KG1 (cell line): Measurements from ENCODE around the gene THSD4.

Experiments used
- DNase-seq: peaks from one replicate; lab custom pipeline; 2025; lab: John Stamatoyannopoulos, UW

Gene THSD4

DNA sequence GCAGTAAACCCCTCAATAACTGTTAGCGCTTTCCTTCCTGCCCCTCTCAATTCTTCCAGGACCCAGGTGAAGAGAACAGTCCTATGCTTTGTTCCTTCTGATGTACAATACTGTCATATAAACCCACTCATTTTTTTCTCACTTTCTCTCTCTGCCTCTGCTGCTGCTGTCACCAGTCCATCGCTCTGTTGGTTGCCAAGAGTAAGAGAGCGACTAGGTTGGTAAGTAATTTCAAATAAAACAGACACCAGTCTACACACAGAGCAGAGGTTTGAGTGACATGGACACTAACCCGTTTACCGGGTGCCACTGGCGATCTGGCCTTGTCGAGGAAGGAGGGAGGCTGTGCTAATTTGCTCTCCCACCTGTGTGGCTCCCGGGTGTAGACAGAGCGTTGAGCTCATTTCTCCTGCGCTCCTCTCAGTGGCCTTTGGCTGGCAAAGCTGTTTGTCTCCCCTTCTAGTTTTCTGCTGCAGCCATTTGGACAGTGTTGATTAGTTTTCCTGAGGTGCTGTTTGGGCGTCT, 215.4 kb downstream of the THSD4 start:
- DNase-seq, result no peak

GRCh38 chr15:71331173-71331572, 215.9 kb downstream of the THSD4 start:
- DNase-seq, result no peak

DNA sequence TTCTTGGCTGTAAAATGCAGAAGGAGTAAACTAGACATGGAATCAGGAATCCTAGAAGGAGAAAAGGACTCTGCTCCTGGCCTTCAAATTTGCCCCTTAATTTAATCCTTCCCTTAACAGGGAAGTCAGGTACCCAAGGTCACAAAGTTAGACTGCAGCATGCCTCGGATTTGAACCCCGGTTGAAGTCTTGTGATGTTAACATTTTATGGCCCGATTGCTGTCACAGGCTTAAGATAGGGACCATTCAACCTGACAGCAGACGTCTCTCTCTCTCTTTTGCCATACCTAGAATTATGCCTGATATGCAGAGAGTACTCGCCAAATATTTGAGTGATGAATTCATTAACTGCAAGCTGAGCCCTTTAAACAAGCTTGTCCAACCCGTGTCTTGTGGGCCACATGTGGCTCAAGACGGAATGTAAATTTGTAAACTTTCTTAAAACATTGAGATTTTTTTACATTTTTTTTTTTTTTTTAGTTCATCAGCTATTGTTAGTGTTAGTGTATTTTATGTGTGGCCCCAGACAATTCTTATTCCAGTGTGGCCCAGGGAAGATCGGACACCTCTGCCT, 217.2 kb downstream of the THSD4 start:
- DNase-seq, result no peak

GRCh38 chr15:71333136-71333700, 217.9 kb downstream of the THSD4 start:
- DNase-seq, result no peak

GRCh38 chr15:71333839-71334238, 218.6 kb downstream of the THSD4 start:
- no peak for DNase-seq

DNA sequence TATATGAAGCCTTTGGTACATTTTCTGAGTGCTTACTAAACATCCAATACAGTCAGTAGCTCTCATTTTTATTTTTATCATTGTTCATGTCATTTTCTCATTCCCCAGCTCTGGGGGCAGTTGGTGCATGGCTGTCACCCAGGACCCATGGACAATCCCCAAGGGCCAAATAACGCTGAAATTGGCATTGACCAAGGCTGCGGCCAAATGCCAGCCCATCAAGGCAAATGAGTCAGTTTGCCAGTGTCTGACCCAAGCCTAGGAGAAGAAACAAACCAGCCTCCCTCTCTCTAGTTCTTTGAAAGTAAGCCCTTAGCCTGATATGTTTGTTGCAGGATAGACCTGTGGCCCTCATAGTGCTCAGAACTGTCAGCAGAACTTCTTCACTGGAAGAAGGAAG, 219.2 kb downstream of the THSD4 start:
- no peak for DNase-seq

- DNase-seq, result no peak
Observed at GRCh38 chr15:71334873-71335272, 219.6 kb downstream of the THSD4 start.

DNA sequence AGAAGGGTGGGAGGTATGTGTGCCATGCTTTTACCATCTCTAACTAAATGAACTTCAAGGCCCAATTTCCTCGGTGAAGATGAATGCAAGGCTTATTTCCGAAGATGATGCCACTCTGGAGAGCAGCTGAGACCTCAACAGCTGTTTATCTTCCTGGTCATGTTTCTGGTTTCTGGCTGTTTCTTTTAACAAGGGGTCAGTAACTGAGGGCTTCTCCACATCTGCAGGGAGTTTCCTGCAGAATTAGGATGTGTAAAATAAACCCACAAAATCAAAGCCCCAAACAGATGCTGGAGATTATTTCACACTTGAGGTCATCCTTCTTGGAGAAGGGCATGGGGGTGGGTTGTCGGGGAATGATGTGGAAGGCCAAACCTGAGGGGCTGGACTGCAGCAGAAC, 220.3 kb downstream of the THSD4 start:
- DNase-seq, result no peak

- no peak for DNase-seq
Observed at GRCh38 chr15:71336671-71337070, 221.4 kb downstream of the THSD4 start.

DNA sequence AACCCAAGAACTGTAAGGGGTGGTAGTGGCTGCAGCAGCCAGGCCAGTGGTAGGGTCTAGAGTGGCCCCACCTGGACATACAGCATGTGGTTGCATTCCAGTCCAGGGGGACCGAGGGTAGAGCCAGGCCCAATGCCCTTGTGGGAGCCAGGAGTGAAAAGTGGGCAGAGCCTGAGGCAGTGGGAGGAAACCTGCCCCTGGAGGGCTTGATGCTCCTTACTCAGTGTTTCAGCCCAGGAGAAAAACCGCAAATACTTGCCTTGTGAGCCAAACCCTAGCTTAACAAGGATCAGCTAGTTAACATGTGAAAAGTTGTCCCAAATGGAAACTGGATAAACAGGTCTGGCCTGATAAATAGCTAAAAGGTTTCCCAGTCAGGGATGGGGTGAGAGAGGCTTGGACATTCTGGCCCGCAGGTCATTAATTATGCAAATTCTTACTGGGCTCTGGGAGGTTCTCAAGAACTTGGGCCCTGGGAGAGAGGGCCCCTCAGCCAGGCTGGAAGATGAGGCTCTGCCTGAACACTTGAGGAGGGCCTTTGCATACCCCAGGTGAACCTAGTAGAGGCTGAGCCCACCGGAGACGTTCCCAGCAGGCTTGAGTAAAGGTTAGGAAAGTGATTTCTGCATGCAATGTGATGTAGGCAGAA, 222.1 kb downstream of the THSD4 start:
- no peak for DNase-seq

GRCh38 chr15:71338265-71338664, 223.0 kb downstream of the THSD4 start:
- DNase-seq, result no peak

DNA sequence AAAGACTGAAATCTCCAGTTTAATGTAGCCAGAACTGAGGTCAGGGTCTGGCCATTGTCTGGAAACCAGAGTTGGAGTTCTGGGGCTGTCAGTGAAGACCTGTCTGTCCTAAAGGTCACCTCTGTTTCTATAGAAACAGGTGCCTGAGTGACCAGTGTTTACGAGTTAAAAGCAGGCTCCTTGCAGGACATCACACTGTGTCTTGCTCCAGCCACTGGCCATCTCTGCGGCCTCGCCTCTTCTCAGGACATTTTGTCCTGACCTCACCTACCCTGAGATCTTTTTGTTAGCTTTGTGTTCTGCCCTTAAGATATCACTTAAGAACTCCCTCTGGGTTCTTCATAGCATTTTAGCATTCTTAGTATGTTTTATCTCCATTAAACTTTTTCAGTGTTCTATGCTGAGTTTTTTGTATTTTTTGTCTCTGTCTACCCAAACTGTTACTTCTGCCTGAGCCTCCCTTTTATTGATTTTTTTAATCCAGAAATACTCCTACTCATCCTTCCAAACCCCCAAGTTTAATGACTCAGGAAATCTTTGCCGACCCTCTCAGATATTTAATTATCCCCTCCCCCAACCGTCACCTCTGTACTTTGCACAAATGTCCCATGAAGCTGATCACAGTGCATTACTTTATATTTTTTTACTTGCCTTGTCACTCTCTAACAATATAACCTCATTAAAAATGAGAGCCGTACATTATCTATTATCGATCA, 223.7 kb downstream of the THSD4 start:
- no peak for DNase-seq

GRCh38 chr15:71341811-71342550, 226.7 kb downstream of the THSD4 start:
- DNase-seq, result no peak

- no peak for DNase-seq
Observed at GRCh38 chr15:71342658-71343057, 227.4 kb downstream of the THSD4 start.

DNA sequence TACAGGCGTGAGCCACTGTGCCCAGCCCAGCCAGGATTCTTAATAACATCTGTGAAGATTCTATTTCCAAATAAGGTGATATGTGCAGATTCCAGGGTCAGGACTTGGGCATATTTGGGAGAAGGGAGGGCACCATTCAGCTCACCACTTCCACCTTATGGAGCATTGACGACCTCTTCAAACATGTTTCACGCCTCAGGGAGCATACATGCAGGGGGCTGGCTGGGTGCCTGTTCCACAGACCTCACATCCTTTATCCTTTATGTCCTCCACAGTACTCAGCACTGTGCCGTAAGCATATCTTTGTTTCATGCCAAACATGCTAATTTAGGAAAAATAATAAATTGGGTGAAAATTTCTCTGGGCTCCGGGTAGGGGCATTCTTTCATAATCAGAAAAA, 229.0 kb downstream of the THSD4 start:
- no peak for DNase-seq

DNA sequence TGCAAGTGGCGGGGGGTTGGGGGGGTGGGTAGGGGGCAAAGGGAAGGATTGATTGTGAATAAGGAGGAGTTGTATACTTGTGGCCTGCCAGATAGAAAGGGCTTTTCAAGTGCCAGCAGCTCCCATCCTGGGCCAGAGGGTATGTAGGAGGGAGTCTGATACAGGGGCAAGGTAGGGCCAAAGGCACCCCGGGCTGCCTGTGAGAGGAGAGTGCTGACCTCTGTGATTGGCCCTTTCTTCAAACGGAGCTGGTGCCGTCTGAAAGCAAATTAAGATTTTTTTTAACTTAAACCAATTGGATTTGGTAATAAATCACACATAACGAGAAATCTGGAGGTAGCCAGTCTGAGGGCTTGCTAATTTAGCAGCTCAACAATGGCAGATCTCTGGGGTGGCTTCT, 229.9 kb downstream of the THSD4 start:
- DNase-seq, result no peak

DNA sequence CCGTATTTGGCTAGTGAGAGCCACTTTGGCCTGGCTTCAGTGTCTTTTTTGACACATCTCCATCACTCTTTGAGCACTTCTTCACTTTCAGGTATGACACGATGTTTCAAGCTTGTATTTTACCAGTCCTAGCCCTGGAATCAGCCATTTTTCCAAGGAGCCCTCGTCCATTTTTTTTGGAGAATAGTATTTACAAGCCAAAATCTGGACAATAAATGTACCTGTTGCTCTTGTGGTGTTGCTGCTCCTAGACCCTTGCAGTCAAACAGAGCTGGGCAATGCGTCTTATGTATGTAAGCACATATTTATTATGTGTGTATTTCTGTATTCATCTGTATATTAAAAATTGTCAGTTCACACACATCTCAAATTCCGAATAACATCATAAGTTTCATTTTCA, 231.2 kb downstream of the THSD4 start:
- no peak for DNase-seq

DNA sequence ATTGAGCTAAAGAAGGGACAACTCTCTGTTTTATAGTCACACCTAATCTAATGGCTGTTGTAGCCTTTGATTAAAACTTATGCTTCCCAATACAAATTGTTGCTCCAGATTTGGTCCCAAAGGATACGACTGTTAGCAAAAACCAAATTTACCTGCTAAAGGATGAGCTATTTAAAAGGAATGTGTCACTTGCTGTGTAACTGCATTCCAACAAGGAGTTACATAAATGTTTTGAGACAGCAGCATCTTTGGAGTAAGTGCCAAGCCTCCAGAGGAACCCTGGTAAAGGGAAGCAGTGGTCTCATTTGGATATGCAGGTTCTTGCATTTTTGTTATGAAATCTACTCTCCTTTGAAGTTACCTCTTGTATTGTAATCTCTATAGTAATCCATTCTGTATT, 233.3 kb downstream of the THSD4 start:
- DNase-seq, result no peak

DNA sequence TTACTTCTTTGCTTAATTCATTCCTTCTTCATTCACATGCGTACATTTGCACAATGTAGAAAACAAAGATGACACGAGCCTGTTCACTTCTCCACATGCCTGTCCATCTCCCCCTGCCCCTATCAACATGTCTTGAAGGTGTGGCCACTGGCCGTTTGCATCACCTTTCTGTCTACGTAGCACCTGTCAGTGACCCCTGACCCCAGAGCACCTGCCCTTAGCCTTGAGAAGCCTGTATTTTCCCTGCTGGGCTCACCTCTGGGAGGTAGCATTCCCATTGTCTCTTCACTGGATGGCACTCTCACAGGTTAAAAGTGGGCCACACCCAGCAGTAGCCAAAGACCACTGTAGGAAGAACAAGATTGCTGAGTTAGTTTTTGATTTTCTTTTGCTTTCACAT, 234.1 kb downstream of the THSD4 start:
- DNase-seq, result no peak

- DNase-seq, result no peak
Observed at GRCh38 chr15:71349736-71350526, 234.7 kb downstream of the THSD4 start.

DNA sequence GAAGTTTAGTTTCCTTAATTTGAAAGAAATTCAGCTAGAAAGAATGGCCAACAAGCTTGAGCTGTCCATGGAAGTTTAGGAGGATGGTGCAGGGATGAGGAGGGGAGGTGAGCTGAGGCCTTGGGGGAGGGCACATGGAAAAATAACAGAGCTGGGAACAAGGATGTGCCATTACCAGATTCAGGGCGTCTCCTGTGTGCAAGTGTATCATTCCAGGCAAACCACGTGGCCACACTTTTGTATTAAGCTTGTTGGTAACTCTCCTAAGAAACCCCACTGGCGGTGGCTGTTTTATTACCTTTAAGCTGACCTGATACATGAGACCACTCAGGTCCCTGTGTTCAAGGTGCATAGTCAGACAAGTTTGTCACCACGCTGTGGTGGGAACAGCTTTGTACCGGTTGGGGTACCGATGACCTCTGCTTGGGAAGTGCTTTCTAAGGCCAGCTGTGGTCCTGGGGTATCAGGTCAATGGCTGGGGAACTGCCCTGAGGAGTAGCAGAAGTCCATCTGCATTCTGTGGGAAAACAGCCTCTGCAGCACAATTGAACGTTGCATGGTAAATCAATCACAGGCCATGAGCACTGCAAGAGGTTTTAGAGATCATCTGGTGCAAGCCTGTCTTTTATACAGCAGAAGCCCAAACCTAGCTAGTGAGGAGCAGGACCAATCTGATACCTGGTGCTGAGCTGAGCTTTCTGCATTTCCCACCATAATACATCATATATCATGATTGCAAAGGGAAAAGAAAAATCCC, 235.5 kb downstream of the THSD4 start:
- no peak for DNase-seq
